ENCODE data around the gene CAMTA1.
"Not testable (repeated sequence)": the region's sequence is repeated elsewhere in the genome, so short reads cannot be mapped to it uniquely, and the experiment has no call there.

Gene CAMTA1

GRCh38 chr1:7590426-7590790 is 805.2 kb downstream of the CAMTA1 start:
- no peak overlapping the region for H3K27ac ChIP-seq
- DNase-seq (ENCODE audit: low read depth, low spot score): no peak

GRCh38 chr1:7591565-7591964 is 806.3 kb downstream of the CAMTA1 start:
- DNase-seq (ENCODE audit: low read depth, low spot score): no peak
- no peak overlapping the region for H3K27ac ChIP-seq

GRCh38 chr1:7592120-7592798 is 807.0 kb downstream of the CAMTA1 start:
- H3K27ac ChIP-seq: no peak overlapping the region
- no peak for DNase-seq (ENCODE audit: low read depth, low spot score)

GRCh38 chr1:7594002-7594713 is 808.9 kb downstream of the CAMTA1 start:
- no peak overlapping the region for H3K27ac ChIP-seq
- no peak for DNase-seq (ENCODE audit: low read depth, low spot score)

- DNase-seq (ENCODE audit: low read depth, low spot score): no peak
- H3K27ac ChIP-seq: no peak overlapping the region
Observed at GRCh38 chr1:7594714-7595295, 809.6 kb downstream of the CAMTA1 start.

GRCh38 chr1:7595336-7595735 is 810.1 kb downstream of the CAMTA1 start:
- no peak for DNase-seq (ENCODE audit: low read depth, low spot score)

GRCh38 chr1:7596126-7596965 is 811.1 kb downstream of the CAMTA1 start:
- H3K27ac ChIP-seq: no peak overlapping the region
- DNase-seq (ENCODE audit: low read depth, low spot score): no peak

More at GRCh38 chr1:7595336-7595735, 810.1 kb downstream of the CAMTA1 start:
- no peak overlapping the region for H3K27ac ChIP-seq

GRCh38 chr1:7598058-7598457 is 812.8 kb downstream of the CAMTA1 start:
- not testable (repeated sequence) for H3K27ac ChIP-seq; DNase-seq (ENCODE audit: low read depth, low spot score)

GRCh38 chr1:7604906-7605305 is 819.7 kb downstream of the CAMTA1 start:
- DNase-seq (ENCODE audit: low read depth, low spot score); H3K27ac ChIP-seq: not testable (repeated sequence)

GRCh38 chr1:7606096-7606495 is 820.8 kb downstream of the CAMTA1 start:
- DNase-seq (ENCODE audit: low read depth, low spot score): no peak
- no peak overlapping the region for H3K27ac ChIP-seq

GRCh38 chr1:7607097-7607496 is 821.8 kb downstream of the CAMTA1 start:
- no peak for DNase-seq (ENCODE audit: low read depth, low spot score)
- no peak overlapping the region for H3K27ac ChIP-seq

GRCh38 chr1:7608628-7609305 is 823.5 kb downstream of the CAMTA1 start:
- DNase-seq (ENCODE audit: low read depth, low spot score): no peak
- no peak overlapping the region for H3K27ac ChIP-seq

- no peak for DNase-seq (ENCODE audit: low read depth, low spot score)
- no peak overlapping the region for H3K27ac ChIP-seq
Observed at GRCh38 chr1:7609311-7609994, 824.2 kb downstream of the CAMTA1 start.

- no peak overlapping the region for H3K27ac ChIP-seq
- no peak for DNase-seq (ENCODE audit: low read depth, low spot score)
Observed at GRCh38 chr1:7610106-7610731, 825.0 kb downstream of the CAMTA1 start.

- DNase-seq (ENCODE audit: low read depth, low spot score): no peak
- no peak overlapping the region for H3K27ac ChIP-seq
Observed at GRCh38 chr1:7610936-7611335, 825.7 kb downstream of the CAMTA1 start.

GRCh38 chr1:7611421-7612010 is 826.3 kb downstream of the CAMTA1 start:
- no peak overlapping the region for H3K27ac ChIP-seq
- DNase-seq (ENCODE audit: low read depth, low spot score): no peak

- DNase-seq (ENCODE audit: low read depth, low spot score): no peak
Observed at GRCh38 chr1:7613106-7613850, 828.0 kb downstream of the CAMTA1 start.

GRCh38 chr1:7613851-7614205 is 828.6 kb downstream of the CAMTA1 start:
- no peak overlapping the region for H3K27ac ChIP-seq
- no peak for DNase-seq (ENCODE audit: low read depth, low spot score)

More at GRCh38 chr1:7613106-7613850, 828.0 kb downstream of the CAMTA1 start:
- H3K27ac ChIP-seq: no peak overlapping the region
